ENCODE measurements around the gene DMD. TPM values are rescaled to one million over a fixed set of nuclear protein-coding genes. Genes with fewer than 3 reads are reported as not detected.
"Not testable (repeated sequence)": the region's sequence is repeated elsewhere in the genome, so short reads cannot be mapped to it uniquely, and the experiment has no call there.

Gene DMD
- total RNA-seq, 1 donor from 2014 or later = 3.8 TPM

GRCh38 chrX:32048285-32048684 is 1163.1 kb downstream of the DMD start:
- no peak for DNase-seq (ENCODE audit: low read depth in 2 of 2)

- no peak for DNase-seq (ENCODE audit: low read depth in 2 of 2)
These were observed 1166.2 kb downstream of the DMD start for GRCh38 chrX:32045149-32045548.

- no peak for DNase-seq (ENCODE audit: low read depth in 2 of 2)
These were observed 1170.2 kb downstream of the DMD start for GRCh38 chrX:32041181-32041580.

- DNase-seq (ENCODE audit: low read depth in 2 of 2) = no peak
These were observed 1184.6 kb downstream of the DMD start for GRCh38 chrX:32026772-32027171.

- DNase-seq (ENCODE audit: low read depth in 2 of 2) = no peak
These were observed 1187.3 kb downstream of the DMD start for GRCh38 chrX:32024072-32024471.

- no peak for DNase-seq (ENCODE audit: low read depth in 2 of 2)
These were observed 1195.2 kb downstream of the DMD start for GRCh38 chrX:32016195-32016594.

- no peak for DNase-seq (ENCODE audit: low read depth in 2 of 2)
These were observed 1200.4 kb downstream of the DMD start for GRCh38 chrX:32010948-32011347.

GRCh38 chrX:32010212-32010611 is 1201.1 kb downstream of the DMD start:
- no peak for DNase-seq (ENCODE audit: low read depth in 2 of 2)

- no peak for DNase-seq (ENCODE audit: low read depth in 2 of 2)
These were observed 1217.7 kb downstream of the DMD start for GRCh38 chrX:31993637-31994036.

- no peak for DNase-seq (ENCODE audit: low read depth in 2 of 2)
These were observed 1222.4 kb downstream of the DMD start for GRCh38 chrX:31988975-31989374.

- no peak for DNase-seq (ENCODE audit: low read depth in 2 of 2)
These were observed 1229.7 kb downstream of the DMD start for GRCh38 chrX:31981546-31982062.

- no peak for DNase-seq (ENCODE audit: low read depth in 2 of 2)
These were observed 1241.6 kb downstream of the DMD start for GRCh38 chrX:31969714-31970113.

GRCh38 chrX:31962256-31962655 is 1249.1 kb downstream of the DMD start:
- no peak for DNase-seq (ENCODE audit: low read depth in 2 of 2)

GRCh38 chrX:31934842-31935370 is 1276.4 kb downstream of the DMD start:
- no peak for DNase-seq (ENCODE audit: low read depth in 2 of 2)

GRCh38 chrX:31934015-31934414 is 1277.3 kb downstream of the DMD start:
- DNase-seq (ENCODE audit: low read depth in 2 of 2) = no peak

- no peak for DNase-seq (ENCODE audit: low read depth in 2 of 2)
These were observed 1278.6 kb downstream of the DMD start for GRCh38 chrX:31932769-31933168.

GRCh38 chrX:31932320-31932719 is 1279.0 kb downstream of the DMD start:
- not testable (repeated sequence) for DNase-seq (ENCODE audit: low read depth in 2 of 2)

GRCh38 chrX:31931225-31931624 is 1280.1 kb downstream of the DMD start:
- DNase-seq (ENCODE audit: low read depth in 2 of 2) = peak in 1 of 2 donors; percentile 1

- DNase-seq (ENCODE audit: low read depth in 2 of 2) = no peak
These were observed 1282.0 kb downstream of the DMD start for GRCh38 chrX:31929366-31929765.

- DNase-seq (ENCODE audit: low read depth in 2 of 2) = no peak
These were observed 1290.1 kb downstream of the DMD start for GRCh38 chrX:31921236-31921635.

- no peak for DNase-seq (ENCODE audit: low read depth in 2 of 2)
These were observed 1301.3 kb downstream of the DMD start for GRCh38 chrX:31909850-31910572.

- no peak for DNase-seq (ENCODE audit: low read depth in 2 of 2)
These were observed 1317.2 kb downstream of the DMD start for GRCh38 chrX:31894152-31894551.

- no peak for DNase-seq (ENCODE audit: low read depth in 2 of 2)
These were observed 1317.8 kb downstream of the DMD start for GRCh38 chrX:31893525-31893924.
